ENCODE measurements around the gene THEM5. TPM values are rescaled to one million over a fixed set of nuclear protein-coding genes. Genes with fewer than 3 reads are reported as not detected.

THEM5 gene
- total RNA-seq, 1 experiment from 2014 or later: not detected

DNA sequence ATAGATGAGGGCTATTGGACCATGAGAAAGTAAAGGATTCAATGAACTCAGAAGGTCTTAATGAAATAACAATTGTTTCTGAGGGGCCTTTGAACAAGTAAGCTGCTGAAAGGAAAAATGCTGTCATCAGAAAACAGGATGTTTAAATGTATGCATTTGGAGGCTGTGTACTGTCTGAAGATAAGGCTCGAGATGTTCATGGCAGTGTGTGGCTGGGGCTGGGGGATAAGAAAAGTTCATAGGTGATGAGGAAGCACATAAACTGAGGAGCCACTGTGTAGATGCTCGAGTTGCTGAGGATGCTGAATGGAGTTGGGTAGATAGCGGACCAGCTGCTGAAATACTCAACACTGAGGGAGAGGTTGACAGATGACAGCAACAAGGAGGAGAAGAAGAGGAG, 38.0 kb upstream of the THEM5 start:
- Histone ChIP-seq H3K9me2 (ENCODE audit: insufficient read depth) (no peaks in the 10 kb centered on the region), H3K27ac (ENCODE audit: low read depth, low read length) (no peak overlapping the region), H3K4me2 (ENCODE audit: low read length) (no peak overlapping the region), H3K36me3 (ENCODE audit: control insufficient read depth in 1 of 2, insufficient read depth in 2 of 2, low read length in 2 of 2) (peaks cover 3 to 20% of the 10 kb centered on the region in 2 experiments; a peak in 2 of 4 replicates), H2AFZ (ENCODE audit: low read depth, low read length, poor library complexity, severe bottlenecking) (no peak overlapping the region), H3K27me3 (ENCODE audit: insufficient read depth, low read length) (no peaks in the 10 kb centered on the region), H3K9me3 (ENCODE audit: control insufficient read depth in 1 of 2, insufficient read depth in 1 of 2, low read depth in 1 of 2, low read length in 2 of 2) (no peaks in the 10 kb centered on the region), H4K20me1 (ENCODE audit: insufficient read depth) (no peaks in the 10 kb centered on the region; the same call in 1 of the 2 replicates), H3K4me3 (replicated peaks in 1 of 2; ENCODE audit: low read depth in 1 of 2, low read length in 2 of 2) (no peak overlapping the region), H3K4me1 (ENCODE audit: control insufficient read depth in 1 of 2, insufficient read depth in 2 of 2, low read length in 2 of 2) (peaks cover 8 to 12% of the 10 kb centered on the region in 2 experiments; a peak in 2 of 4 replicates), H3K9ac (ENCODE audit: low read length) (no peak overlapping the region), H3K79me2 (ENCODE audit: insufficient read depth, low read length) (no peaks in the 10 kb centered on the region)
- no peak for TF ChIP-seq JUND (IDR thresholded peaks at IDR 0.05)
- ChIA-PET RAD21 (ENCODE audit: low non-redundant PET in 1 of 2, low total read pairs in 2 of 2, uncharacterized antibody in 2 of 2, unreplicated experiment in 2 of 2) (no interaction called here), POLR2A (no interaction called here), CTCF (no interaction called here)
- ATAC-seq: no peak
- no peak for DNase-seq (ENCODE audit: low read depth, low spot score)
- no TSS peak for BruUV-seq (replicated peaks)
- intact Hi-C loops (cut with micrococcal nuclease): no loop called here

DNA sequence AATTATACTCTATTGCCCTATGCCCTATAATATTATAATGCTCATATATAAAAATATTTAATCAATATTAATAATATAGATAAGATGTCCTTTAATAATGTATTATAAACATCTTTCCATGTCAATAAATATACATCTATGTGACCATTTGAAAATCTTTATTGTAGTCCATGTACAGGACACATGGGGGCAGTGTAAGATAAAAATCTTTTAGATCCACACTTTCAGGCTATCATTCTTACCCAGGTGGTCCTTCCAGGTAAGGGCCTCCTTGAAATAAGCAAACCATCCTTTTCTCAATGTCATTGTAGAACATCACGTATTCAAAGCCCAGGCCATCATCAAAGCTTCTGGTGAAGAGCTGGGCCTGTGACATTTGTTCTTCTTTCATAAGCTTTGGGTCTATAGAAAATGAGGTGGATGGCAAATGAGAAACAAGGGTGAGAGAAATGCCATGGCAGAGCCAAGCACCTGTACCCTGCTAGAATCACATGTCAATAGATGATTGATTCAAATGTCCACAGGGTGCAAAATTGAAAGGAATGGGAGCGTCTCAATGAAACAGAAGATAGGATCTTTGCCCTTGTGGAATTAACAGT, 35.6 kb upstream of the THEM5 start:
- H3K36me3 ChIP-seq (ENCODE audit: control insufficient read depth in 1 of 2, insufficient read depth in 2 of 2, low read length in 2 of 2): peaks cover 3 to 23% of the 10 kb centered on the region in 2 experiments; a peak in 2 of 4 replicates
- DNase-seq (ENCODE audit: low read depth, low spot score) (no peak), ATAC-seq (peak; percentile 72)
- H3K9ac ChIP-seq (ENCODE audit: low read length): no peak overlapping the region
- no peak overlapping the region for H3K4me2 ChIP-seq (ENCODE audit: low read length)
- no peak overlapping the region for H3K4me3 ChIP-seq (replicated peaks in 1 of 2; ENCODE audit: low read depth in 1 of 2, low read length in 2 of 2)
- BruUV-seq (replicated peaks): no TSS peak
- no peaks in the 10 kb centered on the region for H3K79me2 ChIP-seq (ENCODE audit: insufficient read depth, low read length)
- ChIA-PET RAD21 (ENCODE audit: low non-redundant PET in 1 of 2, low total read pairs in 2 of 2, uncharacterized antibody in 2 of 2, unreplicated experiment in 2 of 2) (no interaction called here), POLR2A (no interaction called here), CTCF (interaction anchor here (0.9 to 2.0 kb wide), 4 partner anchors 19 to 115 kb away, joined by 4 to 7 read pairs (median 5); partner anchors contain the start of gene THEM4)
- H3K27ac ChIP-seq (ENCODE audit: low read depth, low read length): no peak overlapping the region
- no peaks in the 10 kb centered on the region; the same call in 1 of the 2 replicates for H4K20me1 ChIP-seq (ENCODE audit: insufficient read depth)
- no peaks in the 10 kb centered on the region for H3K9me3 ChIP-seq (ENCODE audit: control insufficient read depth in 1 of 2, insufficient read depth in 1 of 2, low read depth in 1 of 2, low read length in 2 of 2)
- intact Hi-C loops (cut with micrococcal nuclease): loop anchor here (1.0 kb wide), 2 partner anchors 106 to 112 kb away; no protein-coding TSS in a partner anchor
- H3K27me3 ChIP-seq (ENCODE audit: insufficient read depth, low read length): no peaks in the 10 kb centered on the region
- no peak overlapping the region for H2AFZ ChIP-seq (ENCODE audit: low read depth, low read length, poor library complexity, severe bottlenecking)
- TF ChIP-seq RAD21 (IDR thresholded peaks at IDR 0.05; ENCODE audit: low read depth) (peak; percentile 73), ELF1 (IDR thresholded peaks at IDR 0.05; ENCODE audit: borderline replicate concordance, low read depth) (no peak), ATF3 (IDR thresholded peaks at IDR 0.05) (no peak), CTCF (IDR thresholded peaks at IDR 0.05 in 2 of 3, conservative IDR thresholded peaks at IDR 0.05 in 1 of 3; ENCODE audit: borderline replicate concordance in 1 of 3, insufficient read depth in 1 of 3, low read depth in 2 of 3, low read length in 2 of 3) (peak; percentile 22 to 55 (median 53); a peak in 4 of 6 replicates), SRF (IDR thresholded peaks at IDR 0.05; ENCODE audit: low read depth) (no peak)
- TF ChIP-seq, protein P1, sequence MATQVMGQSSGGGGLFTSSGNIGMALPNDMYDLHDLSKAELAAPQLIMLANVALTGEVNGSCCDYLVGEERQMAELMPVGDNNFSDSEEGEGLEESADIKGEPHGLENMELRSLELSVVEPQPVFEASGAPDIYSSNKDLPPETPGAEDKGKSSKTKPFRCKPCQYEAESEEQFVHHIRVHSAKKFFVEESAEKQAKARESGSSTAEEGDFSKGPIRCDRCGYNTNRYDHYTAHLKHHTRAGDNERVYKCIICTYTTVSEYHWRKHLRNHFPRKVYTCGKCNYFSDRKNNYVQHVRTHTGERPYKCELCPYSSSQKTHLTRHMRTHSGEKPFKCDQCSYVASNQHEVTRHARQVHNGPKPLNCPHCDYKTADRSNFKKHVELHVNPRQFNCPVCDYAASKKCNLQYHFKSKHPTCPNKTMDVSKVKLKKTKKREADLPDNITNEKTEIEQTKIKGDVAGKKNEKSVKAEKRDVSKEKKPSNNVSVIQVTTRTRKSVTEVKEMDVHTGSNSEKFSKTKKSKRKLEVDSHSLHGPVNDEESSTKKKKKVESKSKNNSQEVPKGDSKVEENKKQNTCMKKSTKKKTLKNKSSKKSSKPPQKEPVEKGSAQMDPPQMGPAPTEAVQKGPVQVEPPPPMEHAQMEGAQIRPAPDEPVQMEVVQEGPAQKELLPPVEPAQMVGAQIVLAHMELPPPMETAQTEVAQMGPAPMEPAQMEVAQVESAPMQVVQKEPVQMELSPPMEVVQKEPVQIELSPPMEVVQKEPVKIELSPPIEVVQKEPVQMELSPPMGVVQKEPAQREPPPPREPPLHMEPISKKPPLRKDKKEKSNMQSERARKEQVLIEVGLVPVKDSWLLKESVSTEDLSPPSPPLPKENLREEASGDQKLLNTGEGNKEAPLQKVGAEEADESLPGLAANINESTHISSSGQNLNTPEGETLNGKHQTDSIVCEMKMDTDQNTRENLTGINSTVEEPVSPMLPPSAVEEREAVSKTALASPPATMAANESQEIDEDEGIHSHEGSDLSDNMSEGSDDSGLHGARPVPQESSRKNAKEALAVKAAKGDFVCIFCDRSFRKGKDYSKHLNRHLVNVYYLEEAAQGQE (IDR thresholded peaks at IDR 0.05; ENCODE audit: low read depth): no peak
- H3K4me1 ChIP-seq (ENCODE audit: control insufficient read depth in 1 of 2, insufficient read depth in 2 of 2, low read length in 2 of 2): peaks cover 8 to 12% of the 10 kb centered on the region in 2 experiments; a peak in 2 of 4 replicates
- H3K9me2 ChIP-seq (ENCODE audit: insufficient read depth): no peaks in the 10 kb centered on the region
